ENCODE measurements around the gene REXO2.

The REXO2 gene

DNA sequence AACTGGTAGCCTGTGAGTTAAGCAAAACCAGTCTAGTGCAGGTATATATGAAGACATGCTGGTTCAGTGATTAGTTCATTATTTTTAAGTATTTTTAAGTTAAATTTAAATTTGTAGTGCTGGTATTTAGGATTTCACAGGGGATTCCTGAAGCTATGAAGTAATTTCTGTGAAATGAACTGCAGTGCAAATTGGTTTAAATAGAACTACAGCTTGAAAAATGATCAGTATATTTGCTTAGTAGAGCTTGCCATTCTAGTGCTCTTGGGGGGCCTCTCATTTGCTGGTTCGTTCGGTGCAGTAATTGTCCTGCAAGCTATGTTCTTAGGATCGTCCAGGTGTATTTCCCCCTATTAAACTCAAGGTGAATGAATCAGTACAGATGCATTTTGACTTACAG is 13.1 kb downstream of the REXO2 start:
- intact Hi-C loops (cut with micrococcal nuclease) = no loop called here
- Mint-ChIP-seq H3K27me3 (no peaks in the 10 kb centered on the region), H3K4me1 (ENCODE audit: low read depth) (no peaks in the 10 kb centered on the region), H3K9me3 (no peaks in the 10 kb centered on the region), H3K36me3 (ENCODE audit: low read depth) (peaks cover 13% of the 10 kb centered on the region), H3K27ac (no peak overlapping the region), H3K4me3 (no peak overlapping the region)

DNA sequence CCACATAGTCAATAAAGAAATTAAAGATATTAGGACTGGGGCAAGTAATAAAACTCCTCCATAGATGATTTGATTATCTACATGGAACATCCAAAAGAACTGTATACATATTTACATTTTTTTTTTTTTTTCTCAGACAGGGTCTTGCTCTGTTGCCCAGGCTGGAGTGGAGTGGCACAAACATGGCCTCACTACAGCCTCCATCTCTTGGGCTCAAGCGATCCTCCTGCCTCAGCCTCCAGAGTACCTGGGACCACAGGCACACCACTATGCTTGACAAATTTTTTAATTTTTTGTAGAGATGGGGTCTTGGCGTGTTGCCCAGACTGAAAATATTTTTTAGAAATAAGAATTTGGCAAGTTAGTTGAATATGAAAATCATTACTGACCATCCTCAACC is 24.7 kb downstream of the REXO2 start:
- Mint-ChIP-seq H3K36me3 (ENCODE audit: low read depth) (no peaks in the 10 kb centered on the region), H3K4me1 (ENCODE audit: low read depth) (no peaks in the 10 kb centered on the region), H3K9me3 (peaks cover 10% of the 10 kb centered on the region), H3K27me3 (no peaks in the 10 kb centered on the region), H3K27ac (no peak overlapping the region), H3K4me3 (no peak overlapping the region)
- intact Hi-C loops (cut with micrococcal nuclease) = no loop called here

DNA sequence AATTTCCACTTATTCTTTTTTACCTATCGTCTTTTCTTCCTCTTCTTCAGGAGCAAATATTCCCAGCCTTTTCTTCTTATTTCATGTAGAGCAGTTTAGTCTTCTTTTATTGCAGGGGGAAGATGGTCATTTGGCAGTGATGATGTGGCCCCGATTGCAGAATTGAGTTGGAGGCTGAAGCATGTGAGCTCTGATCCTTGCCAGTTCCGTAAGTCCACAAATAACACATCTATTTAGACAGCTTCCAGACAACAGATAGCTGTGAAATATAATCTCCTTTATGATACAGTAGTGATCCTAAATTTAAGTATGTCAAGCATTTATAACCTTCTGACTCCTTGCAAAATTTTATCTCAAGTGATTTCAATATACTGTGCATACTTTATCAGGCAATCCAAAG is 27.5 kb downstream of the REXO2 start:
- Mint-ChIP-seq H3K27me3 (no peaks in the 10 kb centered on the region), H3K9me3 (peaks cover 10% of the 10 kb centered on the region), H3K36me3 (ENCODE audit: low read depth) (no peaks in the 10 kb centered on the region), H3K4me3 (no peak overlapping the region), H3K4me1 (ENCODE audit: low read depth) (no peaks in the 10 kb centered on the region), H3K27ac (no peak overlapping the region)
- intact Hi-C loops (cut with micrococcal nuclease) = no loop called here

DNA sequence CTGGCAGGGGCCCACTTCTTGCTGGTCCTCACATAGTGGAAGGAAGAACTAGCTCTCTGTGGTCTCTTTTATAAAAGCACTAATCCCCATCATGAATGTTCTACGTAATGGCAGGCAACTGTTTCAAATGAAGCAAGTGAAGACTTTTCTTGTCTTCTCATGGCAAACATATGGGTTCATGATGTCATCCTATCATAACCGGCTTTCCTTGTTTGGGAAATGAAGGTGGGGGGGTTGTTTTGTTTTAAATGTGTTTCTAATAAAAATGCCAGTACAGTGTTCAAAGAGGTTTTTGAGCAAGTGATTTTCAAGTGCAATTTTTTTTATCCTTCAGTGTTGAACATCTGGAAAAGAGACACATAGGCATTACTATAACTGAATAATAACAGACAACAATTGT is 33.4 kb downstream of the REXO2 start:
- no peak overlapping the region for H3K4me3 Mint-ChIP-seq
- H3K9me3 Mint-ChIP-seq = no peaks in the 10 kb centered on the region
- no peaks in the 10 kb centered on the region for H3K4me1 Mint-ChIP-seq (ENCODE audit: low read depth)
- intact Hi-C loops (cut with micrococcal nuclease) = no loop called here
- H3K36me3 Mint-ChIP-seq (ENCODE audit: low read depth) = no peaks in the 10 kb centered on the region
- H3K27me3 Mint-ChIP-seq = no peaks in the 10 kb centered on the region
- H3K27ac Mint-ChIP-seq = no peak overlapping the region

DNA sequence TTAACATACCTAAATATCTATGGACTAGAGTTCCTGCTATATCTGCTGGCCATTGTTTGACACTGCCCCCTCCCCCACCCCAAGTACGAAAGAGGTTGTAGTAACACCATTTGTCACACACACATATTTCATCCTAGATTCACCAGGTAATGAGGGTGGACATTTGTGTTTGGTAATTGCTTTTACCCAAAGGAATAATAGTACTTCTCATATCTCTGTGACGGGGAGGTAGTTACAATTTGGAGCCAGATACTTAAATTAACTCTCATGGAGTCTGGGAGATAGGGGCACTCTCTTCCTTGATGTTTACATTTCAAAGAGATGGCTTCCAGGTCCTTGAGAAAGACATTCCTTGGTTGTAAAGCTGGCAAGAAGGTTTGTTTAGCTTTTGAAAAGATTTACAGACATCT is 38.7 kb downstream of the REXO2 start:
- H3K4me1 Mint-ChIP-seq (ENCODE audit: low read depth) = no peaks in the 10 kb centered on the region
- H3K4me3 Mint-ChIP-seq = no peak overlapping the region
- no peaks in the 10 kb centered on the region for H3K9me3 Mint-ChIP-seq
- intact Hi-C loops (cut with micrococcal nuclease) = no loop called here
- H3K27me3 Mint-ChIP-seq = no peaks in the 10 kb centered on the region
- no peaks in the 10 kb centered on the region for H3K36me3 Mint-ChIP-seq (ENCODE audit: low read depth)
- no peak overlapping the region for H3K27ac Mint-ChIP-seq

DNA sequence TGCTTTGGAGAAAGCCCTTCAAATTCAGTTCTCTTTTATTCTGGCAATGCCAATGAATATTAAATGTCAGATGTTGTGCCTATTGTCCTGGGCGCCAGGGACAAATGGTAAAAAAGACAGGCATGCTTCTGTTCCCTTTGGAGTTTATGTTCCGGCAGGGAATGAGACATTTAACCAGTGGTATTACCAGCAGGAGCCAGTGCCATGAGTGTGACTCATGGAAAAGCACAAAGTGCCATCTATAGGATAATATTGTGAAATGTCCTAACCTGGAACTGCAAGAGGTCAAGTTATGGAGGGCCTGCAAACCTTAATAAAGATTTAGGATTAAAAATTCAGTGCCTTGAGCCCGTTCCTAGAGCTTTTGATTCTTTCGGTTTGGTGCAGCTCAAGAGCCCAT is 39.5 kb downstream of the REXO2 start:
- Mint-ChIP-seq H3K27me3 (no peaks in the 10 kb centered on the region), H3K9me3 (no peaks in the 10 kb centered on the region), H3K36me3 (ENCODE audit: low read depth) (no peaks in the 10 kb centered on the region)

DNA sequence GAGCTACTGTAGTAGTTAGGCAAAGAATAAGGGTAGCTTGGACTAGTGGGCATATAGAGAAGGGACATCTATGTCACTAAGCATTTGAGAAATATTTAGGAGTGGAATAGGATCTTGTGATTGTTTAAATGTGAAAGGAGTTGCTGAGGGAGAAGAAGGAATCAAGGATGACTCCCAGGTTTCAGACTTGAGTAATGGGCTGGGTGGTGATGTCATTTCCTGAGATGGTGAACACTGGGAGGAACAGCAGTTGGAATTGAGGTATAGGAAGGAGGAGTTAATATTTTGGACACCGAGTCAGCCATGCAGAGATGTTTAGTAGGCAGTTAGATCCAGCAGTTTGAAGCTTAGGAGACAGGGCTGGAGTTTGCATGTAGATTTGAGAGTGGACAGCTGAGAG is 40.1 kb downstream of the REXO2 start:
- no peak overlapping the region for H3K4me3 Mint-ChIP-seq
- no peaks in the 10 kb centered on the region for H3K9me3 Mint-ChIP-seq
- intact Hi-C loops (cut with micrococcal nuclease) = no loop called here
- no peak overlapping the region for H3K27ac Mint-ChIP-seq
- no peaks in the 10 kb centered on the region for H3K4me1 Mint-ChIP-seq (ENCODE audit: low read depth)
- H3K27me3 Mint-ChIP-seq = no peaks in the 10 kb centered on the region
- H3K36me3 Mint-ChIP-seq (ENCODE audit: low read depth) = no peaks in the 10 kb centered on the region

More for the DNA sequence above, 39.5 kb downstream of the REXO2 start:
- Mint-ChIP-seq H3K4me3 (no peak overlapping the region), H3K4me1 (ENCODE audit: low read depth) (no peaks in the 10 kb centered on the region), H3K27ac (no peak overlapping the region)
- intact Hi-C loops (cut with micrococcal nuclease) = no loop called here

DNA sequence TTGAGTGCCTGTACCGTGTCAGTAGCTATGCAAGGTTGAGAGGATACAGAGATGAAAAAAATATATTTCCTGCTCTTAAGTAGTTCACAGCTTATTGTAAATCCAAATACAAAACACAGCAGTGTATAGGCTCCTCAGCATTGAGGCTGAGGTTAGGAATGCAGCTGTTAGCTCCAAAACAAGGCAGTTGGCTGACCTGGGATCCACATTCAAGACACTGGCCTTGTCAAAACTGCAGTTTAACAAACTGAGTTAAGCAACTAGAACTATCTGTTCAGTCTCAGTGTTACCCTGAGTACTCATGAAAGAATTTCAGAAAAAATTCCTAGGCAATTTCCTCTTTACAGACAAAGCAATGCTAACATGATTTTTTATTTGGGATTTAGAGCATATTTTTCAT is 42.8 kb downstream of the REXO2 start:
- Mint-ChIP-seq H3K9me3 (no peaks in the 10 kb centered on the region), H3K36me3 (ENCODE audit: low read depth) (no peaks in the 10 kb centered on the region), H3K27me3 (no peaks in the 10 kb centered on the region), H3K27ac (no peak overlapping the region), H3K4me3 (no peak overlapping the region), H3K4me1 (ENCODE audit: low read depth) (no peaks in the 10 kb centered on the region)
- intact Hi-C loops (cut with micrococcal nuclease) = no loop called here

DNA sequence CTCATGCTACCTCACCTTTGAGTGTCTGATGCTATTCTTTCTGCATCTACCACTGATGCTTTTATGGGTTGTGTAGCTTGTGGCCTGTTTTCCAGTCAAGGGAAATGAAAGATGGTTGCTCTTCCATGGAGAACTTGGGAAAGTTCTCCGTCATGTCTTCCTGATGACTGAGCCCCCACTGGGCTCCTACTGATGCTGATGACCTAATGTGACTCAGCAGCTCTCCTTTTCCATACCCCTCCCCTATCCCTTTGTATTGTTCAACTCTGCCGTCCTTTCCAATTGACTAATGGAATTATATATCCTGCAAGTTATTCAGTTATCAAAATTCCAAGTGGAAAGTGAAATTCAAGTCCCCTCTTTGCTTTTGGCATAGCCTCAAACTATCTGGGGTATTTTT is 44.7 kb downstream of the REXO2 start:
- Mint-ChIP-seq H3K36me3 (ENCODE audit: low read depth) (no peaks in the 10 kb centered on the region), H3K27me3 (no peaks in the 10 kb centered on the region), H3K9me3 (no peaks in the 10 kb centered on the region), H3K4me3 (no peak overlapping the region), H3K4me1 (ENCODE audit: low read depth) (no peaks in the 10 kb centered on the region), H3K27ac (no peak overlapping the region)
- intact Hi-C loops (cut with micrococcal nuclease) = no loop called here

DNA sequence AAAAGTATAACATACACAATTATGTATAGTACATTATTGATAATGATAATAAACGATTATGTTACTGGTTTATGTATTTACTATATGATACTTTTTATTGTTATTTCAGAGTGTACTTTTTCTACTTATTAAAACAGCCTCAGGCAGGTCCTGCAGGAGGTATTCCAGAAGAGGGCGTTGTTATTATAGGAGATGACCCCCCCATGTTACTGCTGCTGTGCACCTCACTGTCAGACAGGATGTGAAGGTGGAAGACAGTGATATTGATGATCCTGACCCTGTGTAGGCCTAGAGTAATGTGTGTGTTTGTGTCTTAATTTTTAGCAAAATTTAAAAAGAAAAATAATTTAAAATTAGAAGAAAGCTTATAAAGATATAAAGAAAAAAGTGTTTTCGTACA is 57.6 kb downstream of the REXO2 start:
- Mint-ChIP-seq H3K36me3 (ENCODE audit: low read depth) (no peaks in the 10 kb centered on the region), H3K27ac (no peak overlapping the region), H3K4me1 (ENCODE audit: low read depth) (no peaks in the 10 kb centered on the region), H3K27me3 (no peaks in the 10 kb centered on the region), H3K4me3 (no peak overlapping the region), H3K9me3 (no peaks in the 10 kb centered on the region)
- intact Hi-C loops (cut with micrococcal nuclease) = no loop called here

DNA sequence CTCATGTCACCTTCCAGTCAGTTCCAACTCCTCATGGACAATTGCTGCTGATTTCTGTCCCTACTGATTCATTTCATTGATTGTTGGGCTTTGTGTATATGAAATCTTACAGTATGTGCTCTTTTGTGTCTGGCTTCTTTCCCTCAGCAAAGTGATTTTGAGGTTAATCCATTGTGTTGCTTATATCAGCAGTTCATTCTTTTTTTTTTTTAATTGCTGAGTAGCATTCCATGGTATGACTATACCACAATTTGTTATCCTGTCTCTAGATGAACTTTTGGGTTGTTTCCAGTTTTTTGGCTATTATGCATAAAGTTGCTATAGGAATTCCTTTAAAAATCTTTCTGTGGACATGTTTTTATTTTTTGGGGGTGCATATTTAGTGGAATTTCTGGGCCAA is 60.5 kb downstream of the REXO2 start:
- Mint-ChIP-seq H3K27ac (no peak overlapping the region), H3K4me1 (ENCODE audit: low read depth) (no peaks in the 10 kb centered on the region), H3K27me3 (no peaks in the 10 kb centered on the region), H3K9me3 (no peaks in the 10 kb centered on the region), H3K36me3 (ENCODE audit: low read depth) (no peaks in the 10 kb centered on the region), H3K4me3 (no peak overlapping the region)
- intact Hi-C loops (cut with micrococcal nuclease) = no loop called here
